Activated CD4-positive, alpha-beta T cell treated with anti-CD3 and anti-CD28 coated beads, Interleukin-2, amount 10 ng/mL, durations not matched to agents 7 days and 5 days (primary cell): ENCODE data around the gene AFP. TPM values are rescaled to one million over a fixed set of nuclear protein-coding genes. Genes with fewer than 3 reads are reported as not detected.
A peak's percentile ranks its signal among the peaks of the same experiment; 100 is the strongest.

Experiments
- CTCF ChIA-PET: fragments of 350-600 bp; sonication (Branson Sonifier 250); formaldehyde crosslinking; loops from one replicate; lab custom pipeline; 2021; ENCODE audit warnings: antibody characterized with exemption; lab: Charles Lee
- POLR2A ChIA-PET: fragments of 350-600 bp; sonication (Branson Sonifier 250); formaldehyde crosslinking; loops from one replicate; lab custom pipeline; 2021; ENCODE audit warnings: antibody characterized with exemption; lab: Charles Lee
- DNase-seq: peaks from one replicate; pipeline ENCODE4 v3.0.0-alpha.2; 2020
- H3K27ac Mint-ChIP-seq: one replicate; pipeline ENCODE4 v1.8.0; 2021; ENCODE audit warnings: mild to moderate bottlenecking, moderate library complexity, mixed read lengths
- H3K27me3 Mint-ChIP-seq: one replicate; pipeline ENCODE4 v1.8.0; 2021; ENCODE audit warnings: mixed read lengths
- H3K36me3 Mint-ChIP-seq: one replicate; pipeline ENCODE4 v1.8.0; 2021; ENCODE audit warnings: low read depth, mixed read lengths
- H3K4me1 Mint-ChIP-seq: one replicate; pipeline ENCODE4 v1.8.0; 2021; ENCODE audit warnings: mixed read lengths
- H3K4me3 Mint-ChIP-seq: one replicate; pipeline ENCODE4 v1.8.0; 2021; ENCODE audit warnings: mild to moderate bottlenecking, moderate library complexity, mixed read lengths
- H3K9me3 Mint-ChIP-seq: one replicate; pipeline ENCODE4 v1.8.0; 2021; ENCODE audit warnings: mixed read lengths
- total RNA-seq, 2 experiments: library from RNA; stranded (reverse); gene quantifications; one replicate each; pipeline ENCODE4 v1.2.3, GENCODE V29; 2021

The AFP gene
- total RNA-seq, 2 experiments from 2014 or later = not detected

GRCh38 chr4:73436674-73437557 lies 895 bp downstream of the AFP start:
- Mint-ChIP-seq H3K4me1 (no peaks in the 10 kb centered on the region), H3K9me3 (no peaks in the 10 kb centered on the region), H3K36me3 (no peaks in the 10 kb centered on the region), H3K27me3 (peaks cover 8% of the 10 kb centered on the region), H3K4me3 (no peak overlapping the region), H3K27ac (no peak overlapping the region)
- DNase-seq = no peak
- POLR2A ChIA-PET = no interaction called here
- CTCF ChIA-PET = no interaction called here

DNA sequence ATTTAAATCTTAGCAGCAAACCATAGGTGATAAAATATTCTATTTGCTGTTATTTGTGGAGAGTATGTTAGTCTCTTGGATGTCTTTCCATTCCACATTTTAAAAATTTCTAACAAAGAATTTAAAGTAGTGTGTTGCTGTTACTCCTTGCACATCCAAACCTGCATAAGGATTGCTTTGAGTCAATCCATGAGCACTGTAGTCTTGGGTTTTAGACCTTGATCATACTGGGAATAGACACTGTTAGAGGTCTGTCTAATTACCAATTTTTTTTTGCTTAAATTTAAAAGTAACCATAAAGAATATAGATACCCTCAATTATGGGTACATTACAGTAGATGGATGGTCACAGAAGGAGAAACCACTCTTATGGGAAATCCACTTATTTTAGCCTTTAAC lies 1.5 kb downstream of the AFP start:
- Mint-ChIP-seq H3K4me1 (no peaks in the 10 kb centered on the region), H3K4me3 (no peak overlapping the region), H3K36me3 (no peaks in the 10 kb centered on the region), H3K27me3 (peaks cover 10% of the 10 kb centered on the region), H3K9me3 (no peaks in the 10 kb centered on the region), H3K27ac (no peak overlapping the region)
- no peak for DNase-seq
- ChIA-PET CTCF (no interaction called here), POLR2A (no interaction called here)

DNA sequence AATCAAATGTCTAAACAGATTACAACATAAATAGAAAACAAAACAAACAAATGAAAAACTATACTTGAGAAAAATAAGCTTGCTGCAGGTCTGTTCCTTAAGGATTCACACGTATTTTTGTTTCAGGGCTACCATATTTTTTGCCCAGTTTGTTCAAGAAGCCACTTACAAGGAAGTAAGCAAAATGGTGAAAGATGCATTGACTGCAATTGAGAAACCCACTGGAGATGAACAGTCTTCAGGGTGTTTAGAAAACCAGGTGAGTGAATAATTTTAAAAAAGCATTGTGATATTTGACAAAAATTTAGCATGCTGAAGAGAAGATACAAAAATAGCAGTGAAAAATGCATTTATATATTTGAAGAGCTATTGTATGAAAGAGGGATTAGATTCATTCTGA lies 2.0 kb downstream of the AFP start:
- CTCF ChIA-PET = no interaction called here
- Mint-ChIP-seq H3K27ac (no peak overlapping the region), H3K27me3 (peaks cover 11% of the 10 kb centered on the region), H3K4me1 (no peaks in the 10 kb centered on the region), H3K4me3 (no peak overlapping the region), H3K9me3 (no peaks in the 10 kb centered on the region), H3K36me3 (no peaks in the 10 kb centered on the region)
- POLR2A ChIA-PET = no interaction called here
- no peak for DNase-seq

DNA sequence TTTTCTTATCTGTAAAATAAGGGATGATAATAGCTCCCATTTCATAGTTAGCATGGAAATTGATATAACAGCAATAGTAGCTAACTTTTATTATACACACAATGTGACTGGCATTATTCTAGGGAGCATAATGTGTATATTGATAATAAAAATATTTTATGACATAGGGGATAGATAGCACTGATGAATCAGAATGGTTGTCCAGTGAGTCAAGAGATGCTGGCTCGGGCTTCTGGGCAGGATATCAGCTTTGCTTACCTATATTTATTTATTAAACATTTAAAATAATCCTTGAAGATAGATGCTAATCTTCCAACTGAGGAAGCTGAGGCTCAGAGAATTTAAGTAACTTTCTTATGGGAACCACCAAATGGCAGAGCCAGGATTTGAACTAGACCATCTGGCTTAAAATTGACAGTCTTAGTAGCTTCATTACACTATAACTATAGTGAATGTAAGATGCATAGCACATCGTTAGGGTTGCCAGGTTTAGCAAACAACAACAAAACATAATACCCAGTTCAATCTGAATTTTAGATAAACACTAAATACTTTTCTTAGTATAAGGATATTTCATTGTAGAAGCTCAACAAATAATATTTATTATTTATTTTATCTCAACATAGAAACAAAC lies 2.7 kb downstream of the AFP start:
- Mint-ChIP-seq H3K27ac (no peak overlapping the region), H3K4me3 (no peak overlapping the region), H3K9me3 (no peaks in the 10 kb centered on the region), H3K4me1 (no peaks in the 10 kb centered on the region), H3K36me3 (no peaks in the 10 kb centered on the region), H3K27me3 (peaks cover 11% of the 10 kb centered on the region)
- POLR2A ChIA-PET = no interaction called here
- CTCF ChIA-PET = no interaction called here
- no peak for DNase-seq

- no peak for DNase-seq
- ChIA-PET POLR2A (no interaction called here), CTCF (no interaction called here)
- Mint-ChIP-seq H3K36me3 (no peaks in the 10 kb centered on the region), H3K4me3 (no peak overlapping the region), H3K27ac (no peak overlapping the region), H3K9me3 (no peaks in the 10 kb centered on the region), H3K4me1 (no peaks in the 10 kb centered on the region), H3K27me3 (peaks cover 11% of the 10 kb centered on the region)
Measured at GRCh38 chr4:73439445-73439844, 3.4 kb downstream of the AFP start.

DNA sequence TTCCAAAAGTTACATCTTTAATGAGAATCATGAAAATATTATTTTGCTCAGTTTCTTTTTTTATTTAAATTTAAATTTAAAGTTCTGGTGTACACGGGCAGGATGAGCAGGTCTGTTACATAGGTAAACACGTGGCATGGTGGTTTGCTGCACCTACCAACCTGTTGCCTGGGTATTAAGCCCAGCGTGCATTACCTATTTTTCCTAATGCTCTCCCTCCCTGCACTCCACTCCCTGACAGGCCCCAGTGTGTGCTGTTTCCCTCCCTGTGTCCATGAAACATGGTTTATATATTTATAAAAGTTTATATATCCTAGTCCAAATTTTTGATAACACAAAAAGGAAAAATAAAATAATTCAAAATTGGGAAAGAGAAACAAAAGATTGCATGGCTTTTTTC lies 4.0 kb downstream of the AFP start:
- POLR2A ChIA-PET = no interaction called here

DNA sequence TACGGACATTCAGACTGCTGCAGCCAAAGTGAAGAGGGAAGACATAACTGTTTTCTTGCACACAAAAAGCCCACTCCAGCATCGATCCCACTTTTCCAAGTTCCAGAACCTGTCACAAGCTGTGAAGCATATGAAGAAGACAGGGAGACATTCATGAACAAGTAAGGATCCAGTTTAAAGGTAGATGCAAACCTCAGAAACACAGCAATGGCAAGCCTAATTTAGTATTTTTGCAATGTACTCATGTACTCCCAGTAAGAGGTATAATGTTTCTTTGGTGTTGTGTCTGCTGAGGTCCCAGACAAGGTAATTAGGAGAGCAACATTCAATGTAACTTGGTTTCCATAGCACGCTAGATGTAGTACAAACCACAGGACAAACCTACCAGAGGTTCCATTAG lies 4.6 kb downstream of the AFP start:
- H3K36me3 Mint-ChIP-seq = no peaks in the 10 kb centered on the region
- ChIA-PET POLR2A (no interaction called here), CTCF (no interaction called here)
- no peaks in the 10 kb centered on the region for H3K4me1 Mint-ChIP-seq
- peaks cover 11% of the 10 kb centered on the region for H3K27me3 Mint-ChIP-seq
- no peak for DNase-seq
- H3K4me3 Mint-ChIP-seq = no peak overlapping the region
- H3K27ac Mint-ChIP-seq = no peak overlapping the region
- H3K9me3 Mint-ChIP-seq = no peaks in the 10 kb centered on the region

More for the DNA sequence above, 4.0 kb downstream of the AFP start:
- Mint-ChIP-seq H3K4me1 (no peaks in the 10 kb centered on the region), H3K27ac (no peak overlapping the region), H3K9me3 (no peaks in the 10 kb centered on the region), H3K36me3 (no peaks in the 10 kb centered on the region), H3K4me3 (no peak overlapping the region), H3K27me3 (peaks cover 11% of the 10 kb centered on the region)
- DNase-seq = no peak
- CTCF ChIA-PET = no interaction called here

GRCh38 chr4:73442275-73442674 lies 6.3 kb downstream of the AFP start:
- Mint-ChIP-seq H3K4me1 (no peaks in the 10 kb centered on the region), H3K36me3 (no peaks in the 10 kb centered on the region), H3K27ac (no peak overlapping the region), H3K27me3 (peaks cover 7% of the 10 kb centered on the region), H3K4me3 (no peak overlapping the region), H3K9me3 (no peaks in the 10 kb centered on the region)
- no peak for DNase-seq
- POLR2A ChIA-PET = no interaction called here
- CTCF ChIA-PET = no interaction called here

- Mint-ChIP-seq H3K27ac (no peak overlapping the region), H3K9me3 (no peaks in the 10 kb centered on the region), H3K4me3 (no peak overlapping the region), H3K36me3 (no peaks in the 10 kb centered on the region), H3K4me1 (no peaks in the 10 kb centered on the region), H3K27me3 (peaks cover 7% of the 10 kb centered on the region)
- POLR2A ChIA-PET = no interaction called here
- no peak for DNase-seq
- CTCF ChIA-PET = no interaction called here
Measured at GRCh38 chr4:73443224-73443623, 7.2 kb downstream of the AFP start.

- POLR2A ChIA-PET = no interaction called here
- peaks cover 11% of the 10 kb centered on the region for H3K27me3 Mint-ChIP-seq
- H3K9me3 Mint-ChIP-seq = no peaks in the 10 kb centered on the region
- CTCF ChIA-PET = interaction anchor here (0.6 to 1.0 kb wide), 2 partner anchors 133 to 743 kb away, joined by 3 read pairs; no protein-coding TSS in a partner anchor
- H3K27ac Mint-ChIP-seq = no peak overlapping the region
- H3K4me1 Mint-ChIP-seq = no peaks in the 10 kb centered on the region
- H3K4me3 Mint-ChIP-seq = no peak overlapping the region
- no peaks in the 10 kb centered on the region for H3K36me3 Mint-ChIP-seq
- DNase-seq = no peak
Measured at GRCh38 chr4:73445383-73446335, 9.6 kb downstream of the AFP start.

- no peak overlapping the region for H3K27ac Mint-ChIP-seq
- no peak overlapping the region for H3K4me3 Mint-ChIP-seq
- POLR2A ChIA-PET = no interaction called here
- no peaks in the 10 kb centered on the region for H3K9me3 Mint-ChIP-seq
- CTCF ChIA-PET = interaction anchor here (0.6 to 1.0 kb wide), 2 partner anchors 134 to 743 kb away, joined by 3 read pairs; no protein-coding TSS in a partner anchor
- DNase-seq = peak; percentile 30
- H3K4me1 Mint-ChIP-seq = no peaks in the 10 kb centered on the region
- H3K36me3 Mint-ChIP-seq = no peaks in the 10 kb centered on the region
- peaks cover 11% of the 10 kb centered on the region for H3K27me3 Mint-ChIP-seq
Measured at GRCh38 chr4:73446336-73446938, 10.4 kb downstream of the AFP start.

DNA sequence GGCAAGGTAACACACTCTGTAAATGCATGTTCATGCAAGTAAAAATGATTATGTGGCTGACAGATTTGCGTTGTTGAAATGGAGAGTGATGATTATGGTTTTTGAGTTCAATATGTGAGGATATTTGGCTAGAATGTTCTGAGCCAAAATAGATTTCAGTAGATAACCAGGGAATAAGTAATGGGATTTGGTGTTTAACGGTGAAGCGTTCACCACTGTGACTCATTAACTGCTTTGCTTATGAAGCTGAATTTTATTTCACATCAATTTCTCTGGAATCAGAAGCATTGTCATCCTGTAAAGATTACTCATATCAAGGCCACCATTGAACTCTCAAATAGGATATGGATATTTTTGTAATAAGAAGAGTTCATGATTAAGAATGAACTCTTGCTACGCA lies 11.7 kb downstream of the AFP start:
- CTCF ChIA-PET = no interaction called here
- POLR2A ChIA-PET = no interaction called here
- Mint-ChIP-seq H3K36me3 (no peaks in the 10 kb centered on the region), H3K4me1 (no peaks in the 10 kb centered on the region), H3K9me3 (no peaks in the 10 kb centered on the region), H3K27ac (no peak overlapping the region), H3K27me3 (peaks cover 8% of the 10 kb centered on the region), H3K4me3 (no peak overlapping the region)
- DNase-seq = no peak
